Measurements from ENCODE around the gene PCDHB11.
"Not testable (repeated sequence)": the region's sequence is repeated elsewhere in the genome, so short reads cannot be mapped to it uniquely, and the experiment has no call there.

The PCDHB11 gene

GRCh38 chr5:141241496-141241895 lies 42.1 kb downstream of the PCDHB11 start:
- in situ Hi-C loops (cut with HindIII; ENCODE audit: low sequenced_read_pairs) = no loop called here
- no peak overlapping the region for H3K4me3 ChIP-seq (ENCODE audit: low read depth, low read length)
- DNase-seq (ENCODE audit: low read depth, low spot score) = no peak
- TF ChIP-seq CTCF (IDR thresholded peaks at IDR 0.05; ENCODE audit: low read depth, low read length) = no peak

GRCh38 chr5:141245250-141245717 lies 45.9 kb downstream of the PCDHB11 start, which contains the start of gene PCDHB15:
Gene PCDHB15 (plus strand): TSS chr5:141245395. CDS start chr5:141245579, 184 bp downstream.
- no peak for DNase-seq (ENCODE audit: low read depth, low spot score)
- no peak for TF ChIP-seq CTCF (IDR thresholded peaks at IDR 0.05; ENCODE audit: low read depth, low read length)
- in situ Hi-C loops (cut with HindIII; ENCODE audit: low sequenced_read_pairs) = no loop called here
- H3K4me3 ChIP-seq (ENCODE audit: low read depth, low read length) = no peak within 1 kb of the TSS

- in situ Hi-C loops (cut with HindIII; ENCODE audit: low sequenced_read_pairs) = not testable (repeated sequence)
Measured at GRCh38 chr5:141246971-141247370, 47.5 kb downstream of the PCDHB11 start.

GRCh38 chr5:141247434-141247833 lies 48.0 kb downstream of the PCDHB11 start:
- H3K4me3 ChIP-seq (ENCODE audit: low read depth, low read length); DNase-seq (ENCODE audit: low read depth, low spot score); in situ Hi-C loops (cut with HindIII; ENCODE audit: low sequenced_read_pairs): not testable (repeated sequence)

More at GRCh38 chr5:141246971-141247370, 47.5 kb downstream of the PCDHB11 start:
- not testable (repeated sequence) for H3K4me3 ChIP-seq (ENCODE audit: low read depth, low read length); DNase-seq (ENCODE audit: low read depth, low spot score)

GRCh38 chr5:141250576-141250975 lies 51.1 kb downstream of the PCDHB11 start:
- in situ Hi-C loops (cut with HindIII; ENCODE audit: low sequenced_read_pairs) = no loop called here
- no peak for DNase-seq (ENCODE audit: low read depth, low spot score)
- no peak for TF ChIP-seq CTCF (IDR thresholded peaks at IDR 0.05; ENCODE audit: low read depth, low read length)
- no peak overlapping the region for H3K4me3 ChIP-seq (ENCODE audit: low read depth, low read length)
